Erythroblast (primary cell): Measurements from ENCODE around the gene TMEM88.

Source experiments
- GATA1 ChIP-seq: IDR thresholded peaks from 2 replicates; pipeline ENCODE4 v1.6.1; 2011; ENCODE audit warnings: low read depth, mild to moderate bottlenecking, control low read depth, low read length, moderate library complexity
- POLR2A ChIP-seq: IDR thresholded peaks from 2 replicates; pipeline ENCODE4 v1.6.1; 2011; ENCODE audit warnings: mild to moderate bottlenecking, low read length

GRCh38 chr17:7848739-7849129 is 6.1 kb upstream of the TMEM88 start:
- TF ChIP-seq POLR2A (no peak), GATA1 (no peak)
